CD4-positive, alpha-beta T cell (primary cell): ENCODE data around the gene CADPS. TPM values are rescaled to one million over a fixed set of nuclear protein-coding genes. Genes with fewer than 3 reads are reported as not detected.

Experiments
- ATAC-seq: fragments of 200-7000 bp; cut with Tn5 transposase; one replicate; pipeline ENCODE4 v1.10.0; 2022; ENCODE audit warnings: mild to moderate bottlenecking; ENCODE audit not compliant: poor library complexity
- CTCF ChIA-PET: fragments of 350-600 bp; sonication (Branson Sonifier 250); formaldehyde crosslinking; loops from one replicate; lab custom pipeline; 2021; ENCODE audit warnings: antibody characterized with exemption, inconsistent platforms; lab: Charles Lee
- POLR2A ChIA-PET: fragments of 350-600 bp; sonication (Branson Sonifier 250); formaldehyde crosslinking; loops from one replicate; lab custom pipeline; 2021; ENCODE audit warnings: antibody characterized with exemption, inconsistent platforms; lab: Charles Lee
- DNase-seq, 14 experiments: peaks; one replicate each; pipeline ENCODE4 v3.0.0-alpha.2; 2013 to 2020; ENCODE audit warnings: mixed read lengths in 2 of 14
- H3K27ac ChIP-seq, 2 donors: one replicate each; pipeline versions ENCODE4 v1.5.1 to v1.7.0; 2013; ENCODE audit warnings: low read length in 2 of 2, low read depth in 1 of 2, mild to moderate bottlenecking in 1 of 2
- H3K27me3 ChIP-seq, 2 experiments: 1 replicate in 1 of 2; 2 replicates in 1 of 2; pipeline versions ENCODE4 v1.6.1 to v1.7.0; 2013; ENCODE audit warnings: low read length in 2 of 2, control low read depth in 1 of 2, mild to moderate bottlenecking in 1 of 2, moderate library complexity in 1 of 2; ENCODE audit not compliant: insufficient read depth in 2 of 2, control insufficient read depth in 1 of 2
- H3K36me3 ChIP-seq: one replicate; pipeline ENCODE4 v1.6.1; 2013; ENCODE audit warnings: low read length, control low read depth; ENCODE audit not compliant: insufficient read depth
- H3K4me1 ChIP-seq: one replicate; pipeline ENCODE4 v1.6.1; 2013; ENCODE audit warnings: low read length, control low read depth; ENCODE audit not compliant: insufficient read depth
- H3K4me3 ChIP-seq: one replicate; pipeline ENCODE4 v1.5.1; 2013; ENCODE audit warnings: mild to moderate bottlenecking, low read length, moderate library complexity
- H3K9me3 ChIP-seq, 2 experiments: 1 replicate in 1 of 2; 2 replicates in 1 of 2; pipeline versions ENCODE4 v1.6.1 to v1.7.0; 2013; ENCODE audit warnings: low read length in 2 of 2, mild to moderate bottlenecking in 2 of 2, control low read depth in 1 of 2, moderate library complexity in 1 of 2; ENCODE audit not compliant: control insufficient read depth in 1 of 2, insufficient read depth in 1 of 2
- H3K27ac Mint-ChIP-seq: one replicate; pipeline ENCODE4 v1.8.0; 2020; ENCODE audit warnings: mixed read lengths
- H3K27me3 Mint-ChIP-seq: one replicate; pipeline ENCODE4 v1.8.0; 2021; ENCODE audit warnings: mixed read lengths
- H3K36me3 Mint-ChIP-seq: one replicate; pipeline ENCODE4 v1.8.0; 2021; ENCODE audit warnings: low read depth, mixed read lengths
- H3K4me1 Mint-ChIP-seq: one replicate; pipeline ENCODE4 v1.8.0; 2021; ENCODE audit warnings: low read depth, mixed read lengths
- H3K4me3 Mint-ChIP-seq: one replicate; pipeline ENCODE4 v1.8.0; 2020; ENCODE audit warnings: mild to moderate bottlenecking, mixed read lengths
- H3K9me3 Mint-ChIP-seq: one replicate; pipeline ENCODE4 v1.8.0; 2020; ENCODE audit warnings: mixed read lengths
- intact Hi-C, 2 experiments: fragments of 100-400 bp; cut with DNase I in 1 of 2; cut with micrococcal nuclease in 1 of 2; formaldehyde crosslinking; loops; one replicate each; pipeline versions ENCODE4 v1.15.1 to v1.9.0; 2023 to 2025; cut with DNase I, micrococcal nuclease
- total RNA-seq, 174 experiments: library from RNA in 2 of 174; stranded (reverse) in 2 of 174; gene quantifications; one replicate each; pipeline ENCODE4 v1.2.3 and lab custom pipeline; 2021 to 2026
- TF ChIP-seq, protein P1 (sequence below): fragments of 200-600 bp; IDR thresholded peaks from one replicate; pipeline ENCODE4 v1.8.0; 2022; ENCODE audit warnings: antibody characterized with exemption, mild to moderate bottlenecking

Gene CADPS
- total RNA-seq, 2 experiments from 2014 or later, result not detected

- no peaks in the 10 kb centered on the region for H3K36me3 Mint-ChIP-seq
- POLR2A ChIA-PET, result no interaction called here
Observed at GRCh38 chr3:62366126-62366484, 509.1 kb downstream of the CADPS start.

GRCh38 chr3:62365391-62366125, 509.7 kb downstream of the CADPS start:
- H3K4me3 ChIP-seq, result no peak overlapping the region
- no peaks in the 10 kb centered on the region for H3K36me3 ChIP-seq
- Mint-ChIP-seq H3K4me1 (no peaks in the 10 kb centered on the region), H3K27ac (no peak overlapping the region), H3K4me3 (no peak overlapping the region), H3K27me3 (peaks cover 75% of the 10 kb centered on the region), H3K36me3 (no peaks in the 10 kb centered on the region), H3K9me3 (peaks cover 4% of the 10 kb centered on the region)
- DNase-seq, result no peak
- TF ChIP-seq, protein P1, sequence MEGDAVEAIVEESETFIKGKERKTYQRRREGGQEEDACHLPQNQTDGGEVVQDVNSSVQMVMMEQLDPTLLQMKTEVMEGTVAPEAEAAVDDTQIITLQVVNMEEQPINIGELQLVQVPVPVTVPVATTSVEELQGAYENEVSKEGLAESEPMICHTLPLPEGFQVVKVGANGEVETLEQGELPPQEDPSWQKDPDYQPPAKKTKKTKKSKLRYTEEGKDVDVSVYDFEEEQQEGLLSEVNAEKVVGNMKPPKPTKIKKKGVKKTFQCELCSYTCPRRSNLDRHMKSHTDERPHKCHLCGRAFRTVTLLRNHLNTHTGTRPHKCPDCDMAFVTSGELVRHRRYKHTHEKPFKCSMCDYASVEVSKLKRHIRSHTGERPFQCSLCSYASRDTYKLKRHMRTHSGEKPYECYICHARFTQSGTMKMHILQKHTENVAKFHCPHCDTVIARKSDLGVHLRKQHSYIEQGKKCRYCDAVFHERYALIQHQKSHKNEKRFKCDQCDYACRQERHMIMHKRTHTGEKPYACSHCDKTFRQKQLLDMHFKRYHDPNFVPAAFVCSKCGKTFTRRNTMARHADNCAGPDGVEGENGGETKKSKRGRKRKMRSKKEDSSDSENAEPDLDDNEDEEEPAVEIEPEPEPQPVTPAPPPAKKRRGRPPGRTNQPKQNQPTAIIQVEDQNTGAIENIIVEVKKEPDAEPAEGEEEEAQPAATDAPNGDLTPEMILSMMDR, result no peak
- H3K4me1 ChIP-seq, result no peaks in the 10 kb centered on the region
- ChIA-PET POLR2A (no interaction called here), CTCF (no interaction called here)
- intact Hi-C loops, result no loop called here
- peaks cover 4 to 31% of the 10 kb centered on the region in 2 experiments for H3K9me3 ChIP-seq
- peaks cover 31 to 42% of the 10 kb centered on the region in 2 experiments for H3K27me3 ChIP-seq
- H3K27ac ChIP-seq, result no peak overlapping the region
- no peak for ATAC-seq

More at GRCh38 chr3:62366126-62366484, 509.1 kb downstream of the CADPS start:
- TF ChIP-seq, protein P1, result no peak
- H3K4me1 ChIP-seq, result no peaks in the 10 kb centered on the region
- Mint-ChIP-seq H3K27ac (no peak overlapping the region), H3K4me3 (no peak overlapping the region), H3K27me3 (peaks cover 80% of the 10 kb centered on the region), H3K4me1 (no peaks in the 10 kb centered on the region), H3K9me3 (peaks cover 2% of the 10 kb centered on the region)
- no peak for DNase-seq
- H3K4me3 ChIP-seq, result no peak overlapping the region
- intact Hi-C loops, result no loop called here
- H3K36me3 ChIP-seq, result no peaks in the 10 kb centered on the region
- CTCF ChIA-PET, result no interaction called here
- H3K27me3 ChIP-seq, result peaks cover 36 to 47% of the 10 kb centered on the region in 2 experiments
- peaks cover 4 to 36% of the 10 kb centered on the region in 2 experiments for H3K9me3 ChIP-seq
- no peak overlapping the region for H3K27ac ChIP-seq
- ATAC-seq, result no peak

DNA sequence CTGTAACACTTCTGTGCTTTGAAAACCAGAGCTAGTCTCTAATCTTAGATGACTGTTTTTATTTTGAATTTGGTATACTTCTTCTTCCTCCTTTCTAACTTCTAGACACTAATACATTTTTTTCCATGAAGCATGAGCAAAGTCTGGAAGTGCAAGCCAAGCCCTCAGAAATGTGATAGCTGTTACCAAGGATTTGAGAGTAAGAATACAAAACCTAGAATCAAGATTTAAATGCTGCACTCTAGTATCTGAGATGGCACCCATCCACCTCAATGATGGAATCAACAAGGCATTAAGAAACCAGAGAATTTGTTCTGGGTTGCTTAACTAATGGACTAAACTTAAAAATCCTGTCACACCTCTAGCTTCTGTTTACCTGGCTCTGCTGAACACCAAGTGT, 511.0 kb downstream of the CADPS start:
- no peak for DNase-seq
- H3K27ac ChIP-seq, result no peak overlapping the region
- H3K27ac Mint-ChIP-seq, result no peak overlapping the region
- peaks cover 4% of the 10 kb centered on the region for H3K9me3 Mint-ChIP-seq
- peaks cover 4 to 18% of the 10 kb centered on the region in 2 experiments for H3K9me3 ChIP-seq
- ChIA-PET CTCF (no interaction called here), POLR2A (no interaction called here)
- intact Hi-C loops, result no loop called here
- H3K4me3 Mint-ChIP-seq, result no peak overlapping the region
- H3K4me1 ChIP-seq, result no peaks in the 10 kb centered on the region
- H3K36me3 ChIP-seq, result no peaks in the 10 kb centered on the region
- peaks cover 61% of the 10 kb centered on the region for H3K27me3 Mint-ChIP-seq
- no peaks in the 10 kb centered on the region for H3K36me3 Mint-ChIP-seq
- H3K27me3 ChIP-seq, result peaks cover 20 to 28% of the 10 kb centered on the region in 2 experiments
- no peak overlapping the region for H3K4me3 ChIP-seq
- no peak for ATAC-seq
- H3K4me1 Mint-ChIP-seq, result no peaks in the 10 kb centered on the region
- TF ChIP-seq, protein P1, result no peak
